Fibroblast of mammary gland (primary cell): ENCODE data around the gene ARHGAP33.

Source experiments
- DNase-seq: peaks from one replicate; pipeline ENCODE4 v3.0.0-alpha.2; 2010; ENCODE audit warnings: low read depth
- H3K4me3 ChIP-seq: 2 replicates; pipeline ENCODE4 v1.5.1; 2011; ENCODE audit warnings: low read depth, mild to moderate bottlenecking, low read length, moderate library complexity; ENCODE audit not compliant: control insufficient read depth
- CTCF ChIP-seq: conservative IDR thresholded peaks from 2 replicates; pipeline ENCODE4 v1.5.1; 2011; ENCODE audit warnings: low read depth, low read length, inconsistent platforms; ENCODE audit not compliant: control insufficient read depth, insufficient read depth

The ARHGAP33 gene

GRCh38 chr19:35731353-35731752 lies 44.0 kb upstream of the ARHGAP33 start:
- no peak overlapping the region for H3K4me3 ChIP-seq
- TF ChIP-seq CTCF: no peak
- DNase-seq: no peak

- no peak for TF ChIP-seq CTCF
- H3K4me3 ChIP-seq: no peak overlapping the region
- DNase-seq: no peak
These were observed 43.5 kb upstream of the ARHGAP33 start for GRCh38 chr19:35731779-35732405.

GRCh38 chr19:35732540-35733179 lies 42.7 kb upstream of the ARHGAP33 start:
- no peak overlapping the region for H3K4me3 ChIP-seq
- no peak for DNase-seq
- no peak for TF ChIP-seq CTCF

GRCh38 chr19:35733180-35734125 lies 41.9 kb upstream of the ARHGAP33 start:
- TF ChIP-seq CTCF: no peak
- no peak for DNase-seq

GRCh38 chr19:35734273-35734672 lies 41.1 kb upstream of the ARHGAP33 start:
- H3K4me3 ChIP-seq: no peak overlapping the region
- TF ChIP-seq CTCF: no peak
- no peak for DNase-seq

More at GRCh38 chr19:35733180-35734125, 41.9 kb upstream of the ARHGAP33 start:
- H3K4me3 ChIP-seq: no peak overlapping the region

- no peak for DNase-seq
- no peak overlapping the region for H3K4me3 ChIP-seq
- no peak for TF ChIP-seq CTCF
These were observed 40.5 kb upstream of the ARHGAP33 start for GRCh38 chr19:35734889-35735288.
